H9 (cell line): ENCODE results near the gene SSBP3. TPM values are rescaled to one million over a fixed set of nuclear protein-coding genes. Genes with fewer than 3 reads are reported as not detected.
"Not testable (repeated sequence)": the region's sequence is repeated elsewhere in the genome, so short reads cannot be mapped to it uniquely, and the experiment has no call there.

ENCODE experiments used
- DNase-seq: peaks from one replicate; pipeline ENCODE4 v3.0.0-alpha.2; 2017
- H2AFZ ChIP-seq: one replicate; pipeline ENCODE4 v1.6.1; 2013; ENCODE audit warnings: mild to moderate bottlenecking, low read length, control low read depth, moderate library complexity
- H2AK5ac ChIP-seq: 2 replicates; pipeline ENCODE4 v1.6.1; 2013; ENCODE audit warnings: low read length, control low read depth, mixed read lengths; ENCODE audit not compliant: insufficient read length
- H2BK120ac ChIP-seq: one replicate; pipeline ENCODE4 v1.6.1; 2013; ENCODE audit warnings: low read depth, mild to moderate bottlenecking, low read length, control low read depth, inconsistent platforms; ENCODE audit not compliant: poor library complexity, severe bottlenecking
- H2BK12ac ChIP-seq: 2 replicates; pipeline ENCODE4 v1.6.1; 2013; ENCODE audit warnings: low read length, control low read depth, mixed read lengths, low read depth; ENCODE audit not compliant: insufficient read length
- H2BK15ac ChIP-seq: 2 replicates; pipeline ENCODE4 v1.6.1; 2013; ENCODE audit warnings: low read depth, low read length, control low read depth
- H2BK20ac ChIP-seq: one replicate; pipeline ENCODE4 v1.6.1; 2013; ENCODE audit warnings: low read depth, mild to moderate bottlenecking, low read length, control low read depth, inconsistent platforms; ENCODE audit not compliant: poor library complexity, severe bottlenecking
- H2BK5ac ChIP-seq: 2 replicates; pipeline ENCODE4 v1.6.1; 2013; ENCODE audit warnings: low read length, control low read depth, mixed read lengths; ENCODE audit not compliant: insufficient read length
- H3K14ac ChIP-seq: 2 replicates; pipeline ENCODE4 v1.6.1; 2013; ENCODE audit warnings: low read length, control low read depth; ENCODE audit not compliant: insufficient read depth
- H3K18ac ChIP-seq: 2 replicates; pipeline ENCODE4 v1.6.1; 2013; ENCODE audit warnings: low read depth, mild to moderate bottlenecking, mixed read lengths, low read length, control low read depth; ENCODE audit not compliant: insufficient read length
- H3K23ac ChIP-seq: 2 replicates; pipeline ENCODE4 v1.6.1; 2013; ENCODE audit warnings: low read length, control low read depth, mixed read lengths, low read depth; ENCODE audit not compliant: insufficient read length
- H3K23me2 ChIP-seq: 2 replicates; pipeline ENCODE4 v1.6.1; 2013; ENCODE audit warnings: low read depth, mild to moderate bottlenecking, mixed read lengths, low read length, control low read depth; ENCODE audit not compliant: insufficient read length, poor library complexity, severe bottlenecking
- H3K27ac ChIP-seq: 2 replicates; pipeline ENCODE4 v1.5.1; 2013; ENCODE audit warnings: low read length, control low read depth, mixed read lengths, low read depth; ENCODE audit not compliant: insufficient read length
- H3K27me3 ChIP-seq: 2 replicates; pipeline ENCODE4 v1.6.1; 2013; ENCODE audit warnings: low read length, control low read depth, inconsistent platforms; ENCODE audit not compliant: insufficient read depth
- H3K4ac ChIP-seq: 2 replicates; pipeline ENCODE4 v1.6.1; 2013; ENCODE audit warnings: low read depth, mild to moderate bottlenecking, control low read depth, inconsistent platforms, low read length, moderate library complexity
- H3K4me1 ChIP-seq: 2 replicates; pipeline ENCODE4 v1.6.1; 2013; ENCODE audit warnings: low read length, control low read depth, inconsistent platforms; ENCODE audit not compliant: insufficient read depth
- H3K4me2 ChIP-seq: 2 replicates; pipeline ENCODE4 v1.6.1; 2013; ENCODE audit warnings: low read length, control low read depth, mixed read lengths; ENCODE audit not compliant: insufficient read length, insufficient read depth
- H3K56ac ChIP-seq: 2 replicates; pipeline ENCODE4 v1.6.1; 2013; ENCODE audit warnings: low read depth, mild to moderate bottlenecking, mixed read lengths, low read length, control low read depth; ENCODE audit not compliant: insufficient read length
- H3K79me1 ChIP-seq: 2 replicates; pipeline ENCODE4 v1.6.1; 2013; ENCODE audit warnings: low read depth, mild to moderate bottlenecking, moderate library complexity, low read length, control low read depth, inconsistent platforms; ENCODE audit not compliant: insufficient read depth, poor library complexity, severe bottlenecking
- H3K79me2 ChIP-seq: 2 replicates; pipeline ENCODE4 v1.6.1; 2013; ENCODE audit warnings: low read length, control low read depth, inconsistent platforms; ENCODE audit not compliant: insufficient read depth
- H3K9ac ChIP-seq: 2 replicates; pipeline ENCODE4 v1.6.1; 2013; ENCODE audit warnings: low read length, control low read depth, mixed read lengths; ENCODE audit not compliant: insufficient read length; ENCODE audit errors: extremely low read depth
- H3K9me3 ChIP-seq: one replicate; pipeline ENCODE4 v1.6.1; 2013; ENCODE audit warnings: low read depth, low read length, inconsistent platforms; ENCODE audit not compliant: control insufficient read depth
- H3T11ph ChIP-seq: one replicate; pipeline ENCODE4 v1.6.1; 2013; ENCODE audit warnings: mild to moderate bottlenecking, low read length, control low read depth, inconsistent platforms
- H4K20me1 ChIP-seq: one replicate; pipeline ENCODE4 v1.6.1; 2013; ENCODE audit not compliant: control insufficient read depth, insufficient read length, insufficient read depth
- H4K5ac ChIP-seq: 2 replicates; pipeline ENCODE4 v1.6.1; 2013; ENCODE audit warnings: low read depth, mild to moderate bottlenecking, mixed read lengths, low read length, control low read depth; ENCODE audit not compliant: insufficient read length
- H4K8ac ChIP-seq: replicated peaks from 2 replicates; pipeline ENCODE4 v1.6.1; 2013; ENCODE audit warnings: low read length, control low read depth, mixed read lengths, low read depth; ENCODE audit not compliant: insufficient read length
- H4K91ac ChIP-seq: 2 replicates; pipeline ENCODE4 v1.6.1; 2013; ENCODE audit warnings: low read depth, mild to moderate bottlenecking, moderate library complexity, mixed read lengths, low read length, control low read depth; ENCODE audit not compliant: insufficient read length
- H3K27ac Mint-ChIP-seq, 3 experiments: 2 replicates in 2 of 3; 3 replicates in 1 of 3; pipeline ENCODE4 v1.8.0; 2020 to 2021; ENCODE audit warnings: mixed read lengths in 3 of 3, mild to moderate bottlenecking in 1 of 3, moderate library complexity in 1 of 3
- H3K27me3 Mint-ChIP-seq: 2 replicates; pipeline ENCODE4 v1.8.0; 2021; ENCODE audit warnings: low read depth, mild to moderate bottlenecking, moderate library complexity, mixed read lengths
- H3K36me3 Mint-ChIP-seq, 3 experiments: 2 replicates in 2 of 3; 3 replicates in 1 of 3; pipeline ENCODE4 v1.8.0; 2020 to 2021; ENCODE audit warnings: low read depth in 3 of 3, mixed read lengths in 3 of 3; ENCODE audit not compliant: insufficient read depth in 1 of 3
- H3K4me1 Mint-ChIP-seq, 2 experiments: 2 replicates each; pipeline ENCODE4 v1.8.0; 2020; ENCODE audit warnings: mixed read lengths in 2 of 2
- H3K4me3 Mint-ChIP-seq, 2 experiments: 2 replicates in 1 of 2; 3 replicates in 1 of 2; pipeline ENCODE4 v1.8.0; 2020 to 2021; ENCODE audit warnings: mild to moderate bottlenecking in 2 of 2, mixed read lengths in 2 of 2, moderate library complexity in 1 of 2
- H3K9me3 Mint-ChIP-seq, 2 experiments: 2 replicates in 1 of 2; 3 replicates in 1 of 2; pipeline ENCODE4 v1.8.0; 2020; ENCODE audit warnings: mild to moderate bottlenecking in 2 of 2, mixed read lengths in 2 of 2, moderate library complexity in 1 of 2
- CTCF ChIP-seq: fragments of 200-600 bp; sonication (generic); conservative IDR thresholded peaks from 3 replicates; pipeline ENCODE4 v1.8.0; 2021; ENCODE audit warnings: antibody characterized with exemption, mild to moderate bottlenecking
- WGBS: extraction: QIAGEN DNeasy Blood & Tissue Kit; methylation state at CpG from one replicate; pipeline ENCODE4 v1.1.7; 2013; ENCODE audit warnings: missing lambda C conversion rate, low lambda C conversion rate, mixed read lengths; ENCODE audit not compliant: insufficient read length; ENCODE audit errors: extremely low coverage; 5-methylcytosine and 5-hydroxymethylcytosine counted together
- total RNA-seq: library from RNA; stranded (reverse); gene quantifications from 2 replicates; pipeline ENCODE4 v1.2.1, GENCODE V29; 2021

SSBP3 gene
- total RNA-seq, 1 experiment from 2014 or later: 126 TPM

GRCh38 chr1:54347261-54347954 is 58.8 kb downstream of the SSBP3 start:
- Histone ChIP-seq H3K27ac (no peak overlapping the region), H3K56ac (no peak overlapping the region), H3K79me1 (peaks cover 15% of the 10 kb centered on the region), H3K4me1 (peaks cover 14% of the 10 kb centered on the region; the same call in 1 of the 2 replicates), H3K27me3 (no peaks in the 10 kb centered on the region), H2BK5ac (no peak overlapping the region), H4K5ac (no peak overlapping the region), H3K18ac (no peak overlapping the region), H2BK12ac (no peak overlapping the region), H2BK120ac (no peak overlapping the region), H3K9me3 (no peaks in the 10 kb centered on the region), H2AFZ (no peak overlapping the region), H3K23me2 (no peaks in the 10 kb centered on the region), H3K4me2 (no peak overlapping the region), H4K8ac (no peak overlapping the region), H3K14ac (no peak overlapping the region), H4K91ac (no peak overlapping the region), H2AK5ac (no peak overlapping the region), H3K4ac (no peak overlapping the region), H2BK20ac (no peak overlapping the region), H3T11ph (no peak overlapping the region), H2BK15ac (no peak overlapping the region), H3K9ac (no peak overlapping the region), H3K79me2 (peaks cover 21% of the 10 kb centered on the region; the same call in 1 of the 2 replicates), H3K23ac (no peak overlapping the region), H4K20me1 (no peaks in the 10 kb centered on the region)
- no CpG with 5 or more reads among the region's 6 CpGs for WGBS
- no peak for TF ChIP-seq CTCF
- Mint-ChIP-seq H3K27ac (no peak overlapping the region; a peak in 2 of 7 replicates), H3K36me3 (peaks cover 6 to 40% (median 23%) of the 10 kb centered on the region in 3 experiments), H3K4me1 (peaks cover 64 to 70% of the 10 kb centered on the region in 2 experiments), H3K9me3 (no peaks in the 10 kb centered on the region), H3K27me3 (no peaks in the 10 kb centered on the region; the same call in 1 of the 2 replicates), H3K4me3 (no peak overlapping the region)
- no peak for DNase-seq

- not testable (repeated sequence) for H4K91ac ChIP-seq, H3K27me3 Mint-ChIP-seq, H2BK120ac ChIP-seq, H2BK15ac ChIP-seq, H4K5ac ChIP-seq, H2BK5ac ChIP-seq, H3K18ac ChIP-seq, H2AFZ ChIP-seq, H3K4ac ChIP-seq, H3K9me3 Mint-ChIP-seq, H3K9ac ChIP-seq, H3K56ac ChIP-seq, H2BK12ac ChIP-seq, H4K8ac ChIP-seq, H3K4me2 ChIP-seq, H2AK5ac ChIP-seq, H3K9me3 ChIP-seq, H3K23ac ChIP-seq, H4K20me1 ChIP-seq, H3T11ph ChIP-seq, H3K4me3 Mint-ChIP-seq, H3K23me2 ChIP-seq, H2BK20ac ChIP-seq, H3K27ac ChIP-seq, DNase-seq, H3K27me3 ChIP-seq, H3K14ac ChIP-seq
- peak overlapping the region; percentile 8 to 91 (median 88); a peak in 5 of 7 replicates for H3K27ac Mint-ChIP-seq
- H3K79me1 ChIP-seq: peaks cover 15% of the 10 kb centered on the region
- H3K4me1 Mint-ChIP-seq: peaks cover 65 to 70% of the 10 kb centered on the region in 2 experiments
- peaks cover 19% of the 10 kb centered on the region; the same call in 1 of the 2 replicates for H3K79me2 ChIP-seq
- H3K4me1 ChIP-seq: peaks cover 13% of the 10 kb centered on the region; the same call in 1 of the 2 replicates
- no CpG with 5 or more reads among the region's 13 CpGs for WGBS
- H3K36me3 Mint-ChIP-seq: peaks cover 4 to 30% (median 27%) of the 10 kb centered on the region in 3 experiments
Measured at GRCh38 chr1:54345548-54345947, 60.6 kb downstream of the SSBP3 start.
